ENCODE results near the gene BMF. TPM values are rescaled to one million over a fixed set of nuclear protein-coding genes. Genes with fewer than 3 reads are reported as not detected.

BMF gene
- polyA plus RNA-seq, 3 donors, result 5.6 to 59.6 (median 6.5) TPM

DNA sequence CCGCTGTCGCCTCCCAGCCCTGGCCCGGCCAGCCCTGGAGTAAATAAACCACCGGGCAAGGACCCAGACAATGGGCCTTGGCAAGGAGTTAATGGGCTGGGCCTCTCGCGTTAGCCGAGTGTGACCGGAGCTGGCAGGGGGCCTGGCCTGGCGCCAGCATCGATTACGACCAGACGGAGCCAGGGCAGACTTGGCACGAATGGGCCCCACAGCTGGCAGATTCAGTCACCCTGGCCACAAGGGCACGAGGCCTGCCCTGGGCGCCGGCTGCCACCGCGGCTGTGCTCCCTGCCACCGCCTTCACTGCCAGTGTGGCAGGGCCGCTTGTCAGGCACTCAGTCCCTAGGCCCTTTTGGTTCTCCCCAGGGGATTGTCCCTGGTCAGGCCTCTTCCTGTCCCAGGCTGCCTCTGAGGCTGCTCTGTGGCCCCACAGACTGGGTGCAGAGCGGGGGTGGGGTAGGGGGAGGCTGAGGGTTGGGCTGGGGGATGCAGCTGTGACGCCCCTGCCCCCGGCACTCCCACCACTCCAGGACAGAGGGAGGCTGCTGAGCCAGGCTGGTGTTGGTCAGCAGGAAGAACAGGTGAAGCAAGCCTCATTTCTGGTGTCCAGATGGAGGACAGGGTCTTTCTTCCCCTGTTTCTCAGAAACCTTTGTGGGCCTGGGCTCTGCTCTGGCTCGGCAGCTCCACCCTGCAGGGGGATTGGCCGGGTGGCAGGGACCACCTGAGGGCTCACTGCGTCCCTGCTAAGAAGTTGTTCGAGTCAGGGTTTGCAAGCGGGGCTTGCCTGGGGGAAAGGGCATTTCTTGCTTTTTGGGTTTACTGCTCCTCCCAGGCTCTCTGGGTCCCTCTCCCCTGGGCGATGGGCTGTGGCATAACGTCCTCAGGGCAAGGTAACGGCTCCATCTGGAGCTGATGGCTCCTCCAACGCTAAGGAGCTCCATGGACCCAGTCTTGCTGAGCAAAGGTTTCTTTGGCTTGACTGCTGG lies 39.2 kb downstream of the BMF start:
- 49% methylated on average over 27 of the region's 32 CpGs for WGBS (ENCODE audit: insufficient coverage)
- DNase-seq, result no peak
- TF ChIP-seq, protein P1, sequence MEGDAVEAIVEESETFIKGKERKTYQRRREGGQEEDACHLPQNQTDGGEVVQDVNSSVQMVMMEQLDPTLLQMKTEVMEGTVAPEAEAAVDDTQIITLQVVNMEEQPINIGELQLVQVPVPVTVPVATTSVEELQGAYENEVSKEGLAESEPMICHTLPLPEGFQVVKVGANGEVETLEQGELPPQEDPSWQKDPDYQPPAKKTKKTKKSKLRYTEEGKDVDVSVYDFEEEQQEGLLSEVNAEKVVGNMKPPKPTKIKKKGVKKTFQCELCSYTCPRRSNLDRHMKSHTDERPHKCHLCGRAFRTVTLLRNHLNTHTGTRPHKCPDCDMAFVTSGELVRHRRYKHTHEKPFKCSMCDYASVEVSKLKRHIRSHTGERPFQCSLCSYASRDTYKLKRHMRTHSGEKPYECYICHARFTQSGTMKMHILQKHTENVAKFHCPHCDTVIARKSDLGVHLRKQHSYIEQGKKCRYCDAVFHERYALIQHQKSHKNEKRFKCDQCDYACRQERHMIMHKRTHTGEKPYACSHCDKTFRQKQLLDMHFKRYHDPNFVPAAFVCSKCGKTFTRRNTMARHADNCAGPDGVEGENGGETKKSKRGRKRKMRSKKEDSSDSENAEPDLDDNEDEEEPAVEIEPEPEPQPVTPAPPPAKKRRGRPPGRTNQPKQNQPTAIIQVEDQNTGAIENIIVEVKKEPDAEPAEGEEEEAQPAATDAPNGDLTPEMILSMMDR (IDR thresholded peaks at IDR 0.05), result no peak
- peaks cover 5 to 12% (median 8%) of the 10 kb centered on the region in 3 donors for H3K27me3 Mint-ChIP-seq (ENCODE audit: low read depth in 3 of 3)
- H4K20me1 ChIP-seq (ENCODE audit: insufficient read depth, low read length), result no peaks in the 10 kb centered on the region
- H3K9ac ChIP-seq (ENCODE audit: insufficient read depth, low read length, poor library complexity, severe bottlenecking), result no peak overlapping the region
- intact Hi-C loops (cut with micrococcal nuclease), result no loop called here
- H3K4me3 Mint-ChIP-seq, result no peak overlapping the region
- H3K4me1 ChIP-seq (ENCODE audit: control insufficient read depth in 1 of 2, insufficient read depth in 2 of 2, low read length in 2 of 2), result peaks cover 4 to 7% of the 10 kb centered on the region in 2 donors
- H3K36me3 ChIP-seq (replicated peaks in 1 of 2; ENCODE audit: control insufficient read depth in 1 of 2, insufficient read depth in 2 of 2, low read length in 2 of 2), result no peaks in the 10 kb centered on the region
- no peak overlapping the region for H3K4me2 ChIP-seq (replicated peaks; ENCODE audit: extremely low read depth, low read length, poor library complexity, severe bottlenecking)
- H3K27ac Mint-ChIP-seq, result no peak overlapping the region
- H3K4me1 Mint-ChIP-seq, result peaks cover 22% of the 10 kb centered on the region
- no peaks in the 10 kb centered on the region for H3K79me2 ChIP-seq (ENCODE audit: insufficient read depth, low read length)
- H3K9me3 Mint-ChIP-seq, result peaks cover 0 to 5% (median 3%) of the 10 kb centered on the region in 7 donors
- no peak overlapping the region for H3K4me3 ChIP-seq (replicated peaks in 1 of 3; ENCODE audit: low read depth in 2 of 3, low read length in 3 of 3)
- no peaks in the 10 kb centered on the region for H3K9me3 ChIP-seq (replicated peaks in 1 of 2; ENCODE audit: control insufficient read depth in 1 of 2, insufficient read depth in 1 of 2, low read length in 2 of 2)
- H2AFZ ChIP-seq (ENCODE audit: insufficient read depth, low read depth, low read length, poor library complexity, severe bottlenecking), result no peak overlapping the region
- no peak overlapping the region for H3K27ac ChIP-seq (ENCODE audit: low read depth in 1 of 2, low read length in 2 of 2)
- no peaks in the 10 kb centered on the region for H3K27me3 ChIP-seq (ENCODE audit: control insufficient read depth in 2 of 2, insufficient read depth in 2 of 2, low read length in 2 of 2)
- H3K36me3 Mint-ChIP-seq, result peaks cover 0 to 3% of the 10 kb centered on the region in 2 donors

DNA sequence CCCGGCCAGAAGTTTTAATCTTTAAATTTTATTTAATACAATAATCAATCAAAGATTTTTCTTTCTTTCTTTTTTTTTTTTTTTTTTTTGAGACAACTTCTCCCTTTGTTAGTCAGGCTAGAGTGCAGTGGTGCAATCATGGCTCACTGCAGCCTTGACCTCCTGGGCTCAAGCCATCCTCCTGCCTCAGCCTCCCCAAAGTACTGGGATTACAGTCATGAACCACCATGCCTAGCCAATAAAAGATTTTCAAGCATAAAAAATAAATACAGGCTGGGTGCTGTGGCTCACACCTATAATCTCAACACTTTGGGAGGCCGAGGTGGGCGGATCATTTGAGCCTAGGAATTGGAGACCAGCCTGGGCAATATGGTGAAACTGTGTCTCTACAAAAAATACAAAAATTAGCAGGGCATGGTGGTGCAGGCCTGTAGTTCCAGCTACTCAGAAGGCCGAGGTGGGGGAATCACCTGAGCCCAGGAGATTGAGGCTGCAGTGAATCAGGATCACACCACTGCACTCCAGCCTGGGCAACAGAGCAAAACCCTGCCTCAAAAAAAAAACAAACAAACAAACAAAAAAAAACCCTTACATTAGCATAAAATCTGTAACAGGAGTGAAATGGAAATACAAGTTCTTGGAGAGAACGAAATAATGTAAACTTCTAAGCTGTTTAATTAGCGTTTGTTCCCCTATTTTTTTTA lies 40.6 kb downstream of the BMF start:
- Histone ChIP-seq H3K4me3 (replicated peaks in 1 of 3; ENCODE audit: low read depth in 2 of 3, low read length in 3 of 3) (no peak overlapping the region), H3K9ac (ENCODE audit: insufficient read depth, low read length, poor library complexity, severe bottlenecking) (no peak overlapping the region), H3K9me3 (replicated peaks in 1 of 2; ENCODE audit: control insufficient read depth in 1 of 2, insufficient read depth in 1 of 2, low read length in 2 of 2) (no peaks in the 10 kb centered on the region), H2AFZ (ENCODE audit: insufficient read depth, low read depth, low read length, poor library complexity, severe bottlenecking) (no peak overlapping the region), H4K20me1 (ENCODE audit: insufficient read depth, low read length) (no peaks in the 10 kb centered on the region), H3K36me3 (replicated peaks in 1 of 2; ENCODE audit: control insufficient read depth in 1 of 2, insufficient read depth in 2 of 2, low read length in 2 of 2) (no peaks in the 10 kb centered on the region), H3K27me3 (ENCODE audit: control insufficient read depth in 2 of 2, insufficient read depth in 2 of 2, low read length in 2 of 2) (no peaks in the 10 kb centered on the region), H3K27ac (ENCODE audit: low read depth in 1 of 2, low read length in 2 of 2) (no peak overlapping the region), H3K4me1 (ENCODE audit: control insufficient read depth in 1 of 2, insufficient read depth in 2 of 2, low read length in 2 of 2) (no peaks in the 10 kb centered on the region), H3K79me2 (ENCODE audit: insufficient read depth, low read length) (no peaks in the 10 kb centered on the region), H3K4me2 (replicated peaks; ENCODE audit: extremely low read depth, low read length, poor library complexity, severe bottlenecking) (no peak overlapping the region)
- 100% methylated on average over 1 of the region's 6 CpGs for WGBS (ENCODE audit: insufficient coverage)
- no peaks in the 10 kb centered on the region for H3K9me3 Mint-ChIP-seq
- peaks cover 14% of the 10 kb centered on the region for H3K4me1 Mint-ChIP-seq
- peaks cover 0 to 6% (median 4%) of the 10 kb centered on the region in 3 donors for H3K27me3 Mint-ChIP-seq (ENCODE audit: low read depth in 3 of 3)
- intact Hi-C loops (cut with micrococcal nuclease), result no loop called here
- H3K36me3 Mint-ChIP-seq, result no peaks in the 10 kb centered on the region
- TF ChIP-seq, protein P1 (IDR thresholded peaks at IDR 0.05), result no peak
- H3K4me3 Mint-ChIP-seq, result no peak overlapping the region
- H3K27ac Mint-ChIP-seq, result no peak overlapping the region
- no peak for DNase-seq

Data from CD14-positive monocyte (primary cell).